Measurements from ENCODE around the gene FBLIM1.
"Not testable (repeated sequence)": the region's sequence is repeated elsewhere in the genome, so short reads cannot be mapped to it uniquely, and the experiment has no call there.

The FBLIM1 gene

DNA sequence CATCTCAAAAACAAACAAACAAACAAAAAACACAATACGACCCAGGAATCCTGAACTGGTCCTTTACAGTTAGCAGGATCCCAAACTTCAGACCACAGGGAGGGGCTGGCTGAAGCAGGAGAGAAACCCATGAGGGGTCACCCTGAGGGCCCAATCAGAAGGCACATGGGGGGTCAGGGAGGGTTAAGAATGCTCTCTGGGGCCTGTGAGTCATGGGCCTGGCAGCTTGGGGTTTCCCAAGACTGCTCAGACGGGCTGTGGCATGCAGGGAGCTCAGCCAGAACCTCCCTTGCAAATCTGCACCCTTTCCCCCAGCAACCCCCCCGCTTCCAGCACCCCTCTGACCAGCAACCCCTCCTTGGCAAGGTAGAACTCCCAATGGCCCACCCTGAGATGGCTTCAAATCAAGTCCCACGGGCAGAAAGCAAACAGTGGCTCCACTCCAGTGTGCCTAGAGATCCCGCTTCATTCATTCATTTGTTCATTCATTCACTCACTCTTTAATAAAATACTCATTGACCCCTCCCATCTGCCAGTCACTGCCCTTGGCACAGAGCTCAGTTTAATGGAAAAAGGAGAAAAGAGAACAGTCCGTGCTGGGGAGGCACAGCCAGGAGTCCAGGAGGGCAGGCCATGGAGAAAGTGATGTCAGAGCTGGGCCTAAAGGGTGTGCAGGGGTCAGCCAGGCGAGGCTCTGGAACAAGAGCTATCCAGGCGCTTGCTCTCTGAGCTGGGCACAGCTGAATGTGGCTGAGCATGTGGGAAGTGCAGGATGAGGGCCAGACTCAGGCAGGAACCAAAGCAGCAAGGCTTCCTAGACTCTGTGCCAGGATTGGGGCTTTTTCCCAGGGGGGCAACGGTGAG is 40.6 kb downstream of the FBLIM1 start:
- DNase-seq (ENCODE audit: insufficient read length, low spot score) (no peak), FAIRE-seq (no peak)
- TF ChIP-seq POU2F2 (IDR thresholded peaks at IDR 0.05; ENCODE audit: low read depth, low read length) = no peak

GRCh38 chr1:15799928-15800835 is 41.6 kb downstream of the FBLIM1 start:
- FAIRE-seq (no peak), DNase-seq (ENCODE audit: insufficient read length, low spot score) (no peak)
- TF ChIP-seq PAX5 (IDR thresholded peaks at IDR 0.05; ENCODE audit: insufficient read depth, low read length, severe bottlenecking) (no peak), POU2F2 (IDR thresholded peaks at IDR 0.05; ENCODE audit: low read depth, low read length) (no peak), POLR2A (IDR thresholded peaks at IDR 0.05; ENCODE audit: low read depth, low read length) (no peak), TAF1 (IDR thresholded peaks at IDR 0.05; ENCODE audit: low read depth, low read length) (no peak), SPI1 (IDR thresholded peaks at IDR 0.05; ENCODE audit: low read depth, low read length) (no peak), POLR2AphosphoS5 (IDR thresholded peaks at IDR 0.05; ENCODE audit: low read depth, low read length) (no peak)

- TF ChIP-seq POLR2A (IDR thresholded peaks at IDR 0.05; ENCODE audit: low read depth, low read length) = no peak
- no peak for TF ChIP-seq POU2F2 (IDR thresholded peaks at IDR 0.05; ENCODE audit: low read depth, low read length)
- TF ChIP-seq SPI1 (IDR thresholded peaks at IDR 0.05; ENCODE audit: low read depth, low read length) = no peak
- no peak for TF ChIP-seq PAX5 (IDR thresholded peaks at IDR 0.05; ENCODE audit: insufficient read depth, low read length, severe bottlenecking)
- FAIRE-seq (no peak), DNase-seq (ENCODE audit: insufficient read length, low spot score) (no peak)
These were observed 43.8 kb downstream of the FBLIM1 start for GRCh38 chr1:15802234-15802965.

DNA sequence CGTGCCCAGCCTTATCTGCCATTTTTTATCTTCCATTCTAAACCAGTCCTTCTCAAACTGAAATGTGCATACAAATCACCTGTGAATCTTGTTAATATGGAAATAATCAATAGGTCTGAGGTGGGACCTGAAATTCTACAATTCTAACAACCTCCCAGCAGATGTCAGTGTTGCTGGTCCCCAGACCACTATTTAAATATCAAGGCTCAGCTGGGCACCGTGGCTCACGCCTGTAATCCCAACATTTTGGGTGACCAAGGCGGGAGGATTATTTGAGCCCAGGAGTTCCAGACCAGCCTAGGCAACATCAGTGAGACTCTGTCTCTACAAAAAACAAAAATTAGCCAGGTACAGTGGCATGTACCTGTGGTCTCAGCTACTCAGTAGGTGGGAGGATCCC is 44.8 kb downstream of the FBLIM1 start:
- TF ChIP-seq SPI1 (IDR thresholded peaks at IDR 0.05; ENCODE audit: low read depth, low read length) (no peak), PAX5 (IDR thresholded peaks at IDR 0.05; ENCODE audit: insufficient read depth, low read length, severe bottlenecking) (no peak)
- no peak for FAIRE-seq
- DNase-seq (ENCODE audit: insufficient read length, low spot score) = no peak

- no peak for TF ChIP-seq POU2F2 (IDR thresholded peaks at IDR 0.05; ENCODE audit: low read depth, low read length)
- TF ChIP-seq PAX5 (IDR thresholded peaks at IDR 0.05; ENCODE audit: insufficient read depth, low read length, severe bottlenecking) = no peak
- no peak for TF ChIP-seq POLR2A (IDR thresholded peaks at IDR 0.05; ENCODE audit: low read depth, low read length)
- TF ChIP-seq TAF1 (IDR thresholded peaks at IDR 0.05; ENCODE audit: low read depth, low read length) = no peak
- TF ChIP-seq POLR2AphosphoS5 (IDR thresholded peaks at IDR 0.05; ENCODE audit: low read depth, low read length) = no peak
- no peak for TF ChIP-seq SPI1 (IDR thresholded peaks at IDR 0.05; ENCODE audit: low read depth, low read length)
- no peak for FAIRE-seq
- DNase-seq (ENCODE audit: insufficient read length, low spot score) = no peak
These were observed 45.5 kb downstream of the FBLIM1 start for GRCh38 chr1:15804060-15804459.

DNA sequence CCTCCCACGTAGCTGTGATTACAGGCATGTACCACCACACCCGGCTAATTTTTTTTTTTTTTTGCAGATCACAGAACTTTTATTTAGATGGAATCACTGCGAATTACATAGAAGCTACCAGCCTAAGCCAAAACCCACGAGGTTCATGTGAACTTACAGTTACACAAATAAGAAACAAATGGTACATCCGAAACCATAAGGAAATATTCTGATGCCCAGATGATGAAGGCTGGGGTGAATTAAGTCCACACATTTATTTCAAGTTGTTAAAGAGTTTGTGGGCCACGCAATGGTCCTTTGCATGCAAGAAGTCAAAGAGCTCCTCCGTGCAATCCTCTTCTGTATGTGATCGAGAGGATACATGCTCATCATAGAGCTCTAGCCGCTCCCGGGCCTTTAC is 48.5 kb downstream of the FBLIM1 start:
- FAIRE-seq (no peak), DNase-seq (ENCODE audit: insufficient read length, low spot score) (no peak)
- TF ChIP-seq POU2F2 (IDR thresholded peaks at IDR 0.05; ENCODE audit: low read depth, low read length) = no peak
- no peak for TF ChIP-seq SPI1 (IDR thresholded peaks at IDR 0.05; ENCODE audit: low read depth, low read length)
- TF ChIP-seq PAX5 (IDR thresholded peaks at IDR 0.05; ENCODE audit: insufficient read depth, low read length, severe bottlenecking) = no peak
- no peak for TF ChIP-seq POLR2AphosphoS5 (IDR thresholded peaks at IDR 0.05; ENCODE audit: low read depth, low read length)
- TF ChIP-seq TAF1 (IDR thresholded peaks at IDR 0.05; ENCODE audit: low read depth, low read length) = no peak
- TF ChIP-seq POLR2A (IDR thresholded peaks at IDR 0.05; ENCODE audit: low read depth, low read length) = no peak

DNA sequence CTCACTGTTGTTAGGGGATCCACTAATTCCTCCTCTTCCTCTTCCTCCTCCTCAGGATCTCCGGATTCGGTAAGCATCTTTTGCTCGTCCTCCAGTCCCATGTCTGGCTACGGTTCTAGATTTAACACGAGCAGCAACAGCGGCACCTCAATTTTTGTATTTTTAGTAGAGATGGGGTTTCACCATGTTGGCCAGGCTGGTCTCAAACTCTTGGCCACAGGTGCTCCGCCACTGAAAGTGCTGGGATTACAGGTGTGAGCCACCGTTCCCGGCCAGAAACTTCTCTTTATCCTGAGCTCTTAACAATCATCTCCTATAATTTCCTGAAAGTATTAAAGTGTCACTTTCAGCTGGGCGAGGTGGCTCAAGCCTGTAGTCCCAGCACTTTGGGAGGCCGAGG is 49.0 kb downstream of the FBLIM1 start, which contains the start of gene UQCRHL:
Gene UQCRHL (minus strand): TSS at position 101 of the 400 bp plus-strand sequence. CDS start 0 bp downstream, at position 101.
- not testable (repeated sequence) for DNase-seq (ENCODE audit: insufficient read length, low spot score); FAIRE-seq

GRCh38 chr1:15808955-15809354 is 50.4 kb downstream of the FBLIM1 start:
- TF ChIP-seq POLR2AphosphoS5 (IDR thresholded peaks at IDR 0.05; ENCODE audit: low read depth, low read length) (no peak), TAF1 (IDR thresholded peaks at IDR 0.05; ENCODE audit: low read depth, low read length) (no peak), PAX5 (IDR thresholded peaks at IDR 0.05; ENCODE audit: insufficient read depth, low read length, severe bottlenecking) (no peak), POU2F2 (IDR thresholded peaks at IDR 0.05; ENCODE audit: low read depth, low read length) (no peak), POLR2A (IDR thresholded peaks at IDR 0.05; ENCODE audit: low read depth, low read length) (no peak), SPI1 (IDR thresholded peaks at IDR 0.05; ENCODE audit: low read depth, low read length) (no peak)
- DNase-seq (ENCODE audit: insufficient read length, low spot score) = no peak
- FAIRE-seq = no peak

- FAIRE-seq = no peak
These were observed 51.5 kb downstream of the FBLIM1 start for GRCh38 chr1:15810073-15810472.

More at GRCh38 chr1:15810073-15810472, 51.5 kb downstream of the FBLIM1 start:
- DNase-seq (ENCODE audit: insufficient read length, low spot score) = no peak
- TF ChIP-seq PAX5 (IDR thresholded peaks at IDR 0.05; ENCODE audit: insufficient read depth, low read length, severe bottlenecking) (no peak), SPI1 (IDR thresholded peaks at IDR 0.05; ENCODE audit: low read depth, low read length) (no peak), POLR2A (IDR thresholded peaks at IDR 0.05; ENCODE audit: low read depth, low read length) (no peak), POU2F2 (IDR thresholded peaks at IDR 0.05; ENCODE audit: low read depth, low read length) (no peak), POLR2AphosphoS5 (IDR thresholded peaks at IDR 0.05; ENCODE audit: low read depth, low read length) (no peak), TAF1 (IDR thresholded peaks at IDR 0.05; ENCODE audit: low read depth, low read length) (no peak)
